ENCODE data around the gene ANKRD12.

GRCh38 chr18:9217743-9218451 is 81.3 kb downstream of the ANKRD12 start:
- TF ChIP-seq CTCF (conservative IDR thresholded peaks at IDR 0.05 in 1 of 2, IDR thresholded peaks at IDR 0.05 in 1 of 2; ENCODE audit: low read depth in 1 of 2, low read length in 2 of 2) (no peak), EZH2 (IDR thresholded peaks at IDR 0.05; ENCODE audit: low read length, missing control alignments) (no peak)
